ENCODE measurements around the gene KIF3A. TPM values are rescaled to one million over a fixed set of nuclear protein-coding genes. Genes with fewer than 3 reads are reported as not detected.

Gene KIF3A
- total RNA-seq, 2 donors from 2014 or later = 5.9 to 14.0 TPM

GRCh38 chr5:132661231-132662003 lies 75.9 kb downstream of the KIF3A start:
- Histone ChIP-seq H3K9me3 (no peaks in the 10 kb centered on the region), H3K36me3 (no peaks in the 10 kb centered on the region), H3K4me1 (replicated peaks) (no peaks in the 10 kb centered on the region), H3K4me3 (no peak overlapping the region), H3K27me3 (replicated peaks; ENCODE audit: insufficient read depth) (no peaks in the 10 kb centered on the region), H3K27ac (no peak overlapping the region)
- 87% methylated on average over 12 of the region's 12 CpGs for WGBS
- intact Hi-C loops (cut with DNase I) = no loop called here
- no peak for DNase-seq (ENCODE audit: low spot score)
- TF ChIP-seq POLR2A (IDR thresholded peaks at IDR 0.05) = no peak
- no peak for TF ChIP-seq POLR2AphosphoS5 (IDR thresholded peaks at IDR 0.05)
- TF ChIP-seq, protein P1, sequence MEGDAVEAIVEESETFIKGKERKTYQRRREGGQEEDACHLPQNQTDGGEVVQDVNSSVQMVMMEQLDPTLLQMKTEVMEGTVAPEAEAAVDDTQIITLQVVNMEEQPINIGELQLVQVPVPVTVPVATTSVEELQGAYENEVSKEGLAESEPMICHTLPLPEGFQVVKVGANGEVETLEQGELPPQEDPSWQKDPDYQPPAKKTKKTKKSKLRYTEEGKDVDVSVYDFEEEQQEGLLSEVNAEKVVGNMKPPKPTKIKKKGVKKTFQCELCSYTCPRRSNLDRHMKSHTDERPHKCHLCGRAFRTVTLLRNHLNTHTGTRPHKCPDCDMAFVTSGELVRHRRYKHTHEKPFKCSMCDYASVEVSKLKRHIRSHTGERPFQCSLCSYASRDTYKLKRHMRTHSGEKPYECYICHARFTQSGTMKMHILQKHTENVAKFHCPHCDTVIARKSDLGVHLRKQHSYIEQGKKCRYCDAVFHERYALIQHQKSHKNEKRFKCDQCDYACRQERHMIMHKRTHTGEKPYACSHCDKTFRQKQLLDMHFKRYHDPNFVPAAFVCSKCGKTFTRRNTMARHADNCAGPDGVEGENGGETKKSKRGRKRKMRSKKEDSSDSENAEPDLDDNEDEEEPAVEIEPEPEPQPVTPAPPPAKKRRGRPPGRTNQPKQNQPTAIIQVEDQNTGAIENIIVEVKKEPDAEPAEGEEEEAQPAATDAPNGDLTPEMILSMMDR (IDR thresholded peaks at IDR 0.05) = no peak

DNA sequence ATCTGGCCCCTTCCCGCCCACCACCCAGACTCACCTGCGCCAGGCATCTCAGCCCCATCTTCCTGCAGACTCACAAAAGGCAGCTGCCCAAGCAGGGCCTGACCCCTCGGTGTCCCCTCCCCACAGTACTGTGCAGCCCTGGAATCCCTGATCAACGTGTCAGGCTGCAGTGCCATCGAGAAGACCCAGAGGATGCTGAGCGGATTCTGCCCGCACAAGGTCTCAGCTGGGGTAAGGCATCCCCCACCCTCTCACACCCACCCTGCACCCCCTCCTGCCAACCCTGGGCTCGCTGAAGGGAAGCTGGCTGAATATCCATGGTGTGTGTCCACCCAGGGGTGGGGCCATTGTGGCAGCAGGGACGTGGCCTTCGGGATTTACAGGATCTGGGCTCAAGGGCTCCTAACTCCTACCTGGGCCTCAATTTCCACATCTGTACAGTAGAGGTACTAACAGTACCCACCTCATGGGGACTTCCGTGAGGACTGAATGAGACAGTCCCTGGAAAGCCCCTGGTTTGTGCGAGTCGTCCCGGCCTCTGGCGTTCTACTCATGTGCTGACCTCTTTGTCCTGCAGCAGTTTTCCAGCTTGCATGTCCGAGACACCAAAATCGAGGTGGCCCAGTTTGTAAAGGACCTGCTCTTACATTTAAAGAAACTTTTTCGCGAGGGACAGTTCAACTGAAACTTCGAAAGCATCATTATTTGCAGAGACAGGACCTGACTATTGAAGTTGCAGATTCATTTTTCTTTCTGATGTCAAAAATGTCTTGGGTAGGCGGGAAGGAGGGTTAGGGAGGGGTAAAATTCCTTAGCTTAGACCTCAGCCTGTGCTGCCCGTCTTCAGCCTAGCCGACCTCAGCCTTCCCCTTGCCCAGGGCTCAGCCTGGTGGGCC lies 77.5 kb downstream of the KIF3A start:
- Histone ChIP-seq H3K27me3 (replicated peaks; ENCODE audit: insufficient read depth) (no peaks in the 10 kb centered on the region), H3K9me3 (no peaks in the 10 kb centered on the region), H3K27ac (no peak overlapping the region), H3K4me1 (replicated peaks) (no peaks in the 10 kb centered on the region), H3K36me3 (no peaks in the 10 kb centered on the region), H3K4me3 (no peak overlapping the region)
- intact Hi-C loops (cut with DNase I) = no loop called here
- no peak for DNase-seq (ENCODE audit: low spot score)
- TF ChIP-seq POLR2A (IDR thresholded peaks at IDR 0.05) = no peak
- TF ChIP-seq, protein P1 (IDR thresholded peaks at IDR 0.05) = no peak
- no peak for TF ChIP-seq POLR2AphosphoS5 (IDR thresholded peaks at IDR 0.05)
- 90% methylated on average over 23 of the region's 23 CpGs for WGBS

- Histone ChIP-seq H3K4me1 (replicated peaks) (no peaks in the 10 kb centered on the region), H3K4me3 (no peak overlapping the region), H3K9me3 (no peaks in the 10 kb centered on the region), H3K27me3 (replicated peaks; ENCODE audit: insufficient read depth) (no peaks in the 10 kb centered on the region), H3K27ac (no peak overlapping the region), H3K36me3 (no peaks in the 10 kb centered on the region)
- no peak for TF ChIP-seq POLR2AphosphoS5 (IDR thresholded peaks at IDR 0.05)
- TF ChIP-seq POLR2A (IDR thresholded peaks at IDR 0.05) = no peak
- TF ChIP-seq, protein P1 (IDR thresholded peaks at IDR 0.05) = no peak
- intact Hi-C loops (cut with DNase I) = no loop called here
- DNase-seq (ENCODE audit: low spot score) = no peak
- WGBS = 92% methylated on average over 9 of the region's 9 CpGs
Measured at GRCh38 chr5:132658381-132659302, 78.7 kb downstream of the KIF3A start.

DNA sequence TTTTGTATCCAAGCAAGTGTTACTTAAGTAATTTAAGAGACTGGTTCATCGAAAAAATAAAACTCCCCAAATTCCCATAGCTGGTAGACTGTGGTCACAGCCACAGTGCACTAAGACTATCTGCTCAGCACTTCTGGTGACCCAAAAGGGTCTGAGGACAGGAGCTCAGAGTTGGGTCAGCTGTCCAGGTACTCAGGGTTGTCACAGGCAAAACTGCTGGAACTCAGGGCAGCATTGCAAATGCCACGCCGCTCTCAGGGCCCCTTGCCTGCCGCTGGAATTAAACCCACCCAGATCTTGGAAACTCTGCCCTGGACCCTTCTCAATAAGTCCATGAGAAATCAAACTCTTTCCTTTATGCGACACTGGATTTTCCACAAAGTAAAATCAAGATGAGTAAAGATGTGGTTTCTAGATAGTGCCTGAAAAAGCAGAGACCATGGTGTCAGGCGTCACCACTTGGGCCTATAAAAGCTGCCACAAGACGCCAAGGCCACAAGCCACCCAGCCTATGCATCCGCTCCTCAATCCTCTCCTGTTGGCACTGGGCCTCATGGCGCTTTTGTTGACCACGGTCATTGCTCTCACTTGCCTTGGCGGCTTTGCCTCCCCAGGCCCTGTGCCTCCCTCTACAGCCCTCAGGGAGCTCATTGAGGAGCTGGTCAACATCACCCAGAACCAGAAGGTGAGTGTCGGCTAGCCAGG lies 79.5 kb downstream of the KIF3A start, which contains the start of gene IL13:
TSS of gene IL13 (plus strand) at position 498 of the 705 bp plus-strand sequence. CDS start at position 512, 14 bp downstream.
- TF ChIP-seq POLR2AphosphoS5 (IDR thresholded peaks at IDR 0.05) (no peak), POLR2A (IDR thresholded peaks at IDR 0.05) (no peak)
- TF ChIP-seq, protein P1 (IDR thresholded peaks at IDR 0.05) = no peak
- intact Hi-C loops (cut with DNase I) = no loop called here
- Histone ChIP-seq H3K36me3 (no peaks in the 10 kb centered on the region), H3K9me3 (no peaks in the 10 kb centered on the region), H3K4me1 (replicated peaks) (no peaks in the 10 kb centered on the region), H3K27me3 (replicated peaks; ENCODE audit: insufficient read depth) (no peaks in the 10 kb centered on the region), H3K4me3 (no peak within 1 kb of the TSS), H3K27ac (no peak within 1 kb of the TSS)
- WGBS = 94% methylated on average over 12 of the region's 12 CpGs
- no peak for DNase-seq (ENCODE audit: low spot score)

All from prostate gland (tissue), 2 donors.